HCT116 (cell line): ENCODE measurements around the gene ACAD9. TPM values are rescaled to one million over a fixed set of nuclear protein-coding genes. Genes with fewer than 3 reads are reported as not detected.

ENCODE experiments used
- ATAC-seq: fragments of 200-7000 bp; cut with Tn5 transposase; 2 replicates; pipeline ENCODE4 v1.9.1; 2020; ENCODE audit warnings: mild to moderate bottlenecking, moderate library complexity
- BruUV-seq: library from RNA; stranded (reverse); fragments of 400-500 nt; replicated peaks from 2 replicates; lab custom pipeline; 2021; lab: Mats Ljungman, UMichigan
- CTCF ChIA-PET: fragments of 300-600 bp; sonication (Branson Sonifier 250); formaldehyde crosslinking; loops from one replicate; lab custom pipeline; 2021; ENCODE audit warnings: antibody characterized with exemption; lab: Charles Lee
- POLR2A ChIA-PET: fragments of 300-600, 350-600 bp; sonication (Branson Sonifier 250); formaldehyde crosslinking; loops from one replicate; lab custom pipeline; 2021; ENCODE audit warnings: antibody characterized with exemption; lab: Charles Lee
- RAD21 ChIA-PET, 2 experiments: fragments of 300-600 bp; sonication (Branson Sonifier 250); formaldehyde crosslinking; loops; one replicate each; lab custom pipeline; 2023; ENCODE audit warnings: low total read pairs in 2 of 2; ENCODE audit not compliant: uncharacterized antibody in 2 of 2, unreplicated experiment in 2 of 2, low non-redundant PET in 1 of 2; lab: Charles Lee
- DNase-seq: peaks from one replicate; pipeline ENCODE4 v3.0.0-alpha.2; 2010; ENCODE audit warnings: low read depth, low spot score
- H2AFZ ChIP-seq: fragments of 200-600 bp; shearing (Covaris generic), sonication (generic); 2 replicates; pipeline ENCODE4 v1.6.1; 2017; ENCODE audit warnings: low read depth, mixed run types, mixed read lengths, antibody characterized with exemption, low read length; ENCODE audit not compliant: poor library complexity, severe bottlenecking
- H3K27ac ChIP-seq: 2 replicates; pipeline ENCODE4 v1.5.1; 2012; ENCODE audit warnings: low read depth, low read length
- H3K27me3 ChIP-seq: fragments of 200-600 bp; sonication (generic); 2 replicates; pipeline ENCODE4 v1.6.1; 2016; ENCODE audit warnings: mixed run types, low read length, mixed read lengths; ENCODE audit not compliant: insufficient read depth
- H3K36me3 ChIP-seq, 2 experiments: fragments of 200-500 bp in 1 of 2; fragments of 200-600 bp in 1 of 2; sonication (Bioruptor generic) in 1 of 2; sonication (generic) in 1 of 2; 2 replicates each; pipeline versions ENCODE4 v1.5.1 to v1.6.1; 2014 to 2016; ENCODE audit warnings: low read length in 2 of 2, inconsistent platforms in 1 of 2, mixed read lengths in 1 of 2, mixed run types in 1 of 2; ENCODE audit not compliant: insufficient read depth in 2 of 2, control insufficient read depth in 1 of 2
- H3K4me1 ChIP-seq, 2 experiments: fragments of 200-600 bp in 1 of 2; sonication (generic) in 1 of 2; 2 replicates each; pipeline versions ENCODE4 v1.5.1 to v1.6.1; 2012 to 2017; ENCODE audit warnings: low read length in 2 of 2, inconsistent platforms in 1 of 2, mild to moderate bottlenecking in 1 of 2, mixed read lengths in 1 of 2, mixed run types in 1 of 2, moderate library complexity in 1 of 2; ENCODE audit not compliant: insufficient read depth in 2 of 2, control insufficient read depth in 1 of 2
- H3K4me2 ChIP-seq: fragments of 200-600 bp; sonication (generic); 2 replicates; pipeline ENCODE4 v1.6.1; 2017; ENCODE audit warnings: mixed run types, low read length, mixed read lengths
- H3K4me3 ChIP-seq, 2 experiments: fragments of 200-600 bp in 1 of 2; sonication (generic) in 1 of 2; replicated peaks in 1 of 2; 2 replicates each; pipeline ENCODE4 v1.5.1; 2011 to 2016; ENCODE audit warnings: low read length in 2 of 2, control low read depth in 1 of 2, low read depth in 1 of 2, mild to moderate bottlenecking in 1 of 2, mixed read lengths in 1 of 2, mixed run types in 1 of 2
- H3K79me2 ChIP-seq: fragments of 200-600 bp; sonication (generic); 2 replicates; pipeline ENCODE4 v1.6.1; 2017; ENCODE audit warnings: mild to moderate bottlenecking, mixed run types, low read length, moderate library complexity, mixed read lengths; ENCODE audit not compliant: insufficient read depth
- H3K9ac ChIP-seq: fragments of 200-600 bp; sonication (generic); 2 replicates; pipeline ENCODE4 v1.6.1; 2016; ENCODE audit warnings: low read length, mixed read lengths
- H3K9me2 ChIP-seq: fragments of 200-600 bp; sonication (generic), shearing (Covaris generic); 2 replicates; pipeline ENCODE4 v1.6.1; 2017; ENCODE audit warnings: mixed run types, mild to moderate bottlenecking, moderate library complexity; ENCODE audit not compliant: insufficient read depth
- H3K9me3 ChIP-seq, 2 experiments: fragments of 200-500 bp in 1 of 2; fragments of 200-600 bp in 1 of 2; sonication (Bioruptor generic) in 1 of 2; sonication (generic) in 1 of 2; 2 replicates each; pipeline ENCODE4 v1.6.1; 2014 to 2017; ENCODE audit warnings: low read length in 2 of 2, mixed read lengths in 2 of 2, inconsistent platforms in 1 of 2, low read depth in 1 of 2, mild to moderate bottlenecking in 1 of 2, mixed run types in 1 of 2, moderate library complexity in 1 of 2; ENCODE audit not compliant: control insufficient read depth in 1 of 2, insufficient read depth in 1 of 2
- H4K20me1 ChIP-seq: fragments of 200-600 bp; sonication (generic), shearing (Covaris generic); 2 replicates; pipeline ENCODE4 v1.6.1; 2017; ENCODE audit warnings: mixed run types, mild to moderate bottlenecking, moderate library complexity; ENCODE audit not compliant: insufficient read depth
- CEBPB ChIP-seq: IDR thresholded peaks from 2 replicates; pipeline ENCODE4 v1.6.1; 2012; ENCODE audit warnings: low read depth
- ELF1 ChIP-seq: IDR thresholded peaks from 2 replicates; pipeline ENCODE4 v1.6.1; 2012; ENCODE audit warnings: low read depth, borderline replicate concordance
- EZH2 ChIP-seq: fragments of 200-600 bp; sonication (generic); IDR thresholded peaks from 2 replicates; pipeline ENCODE4 v1.6.1; 2017; ENCODE audit warnings: antibody characterized with exemption, mixed run types
- EZH2phosphoT487 ChIP-seq: fragments of 200-600 bp; IDR thresholded peaks from 2 replicates; pipeline ENCODE4 v1.6.1; 2018; ENCODE audit warnings: antibody characterized with exemption, borderline replicate concordance
- FOSL1 ChIP-seq: IDR thresholded peaks from 2 replicates; pipeline ENCODE4 v1.6.1; 2012; ENCODE audit warnings: low read depth
- MAX ChIP-seq: IDR thresholded peaks from 2 replicates; pipeline ENCODE4 v1.6.1; 2012
- POLR2A ChIP-seq: IDR thresholded peaks from 2 replicates; pipeline ENCODE4 v1.7.0; 2011; ENCODE audit warnings: borderline replicate concordance; ENCODE audit not compliant: insufficient read depth, insufficient read length; ENCODE audit errors: extremely low read depth
- POLR2AphosphoS5 ChIP-seq: IDR thresholded peaks from 2 replicates; pipeline ENCODE4 v1.6.1; 2011; ENCODE audit warnings: mild to moderate bottlenecking, low read depth, low read length, moderate library complexity
- RAD21 ChIP-seq: IDR thresholded peaks from 2 replicates; pipeline ENCODE4 v1.6.1; 2012; ENCODE audit warnings: low read depth, mild to moderate bottlenecking
- REST ChIP-seq: IDR thresholded peaks from 2 replicates; pipeline ENCODE4 v1.6.1; 2012; ENCODE audit warnings: low read depth
- SP1 ChIP-seq: IDR thresholded peaks from 2 replicates; pipeline ENCODE4 v1.6.1; 2012; ENCODE audit warnings: low read depth
- SRF ChIP-seq: IDR thresholded peaks from 2 replicates; pipeline ENCODE4 v1.6.1; 2012; ENCODE audit warnings: low read depth
- TCF7L2 ChIP-seq: IDR thresholded peaks from 2 replicates; pipeline ENCODE4 v1.7.0; 2011; ENCODE audit warnings: borderline replicate concordance, inconsistent platforms; ENCODE audit not compliant: insufficient read depth, insufficient read length; ENCODE audit errors: extremely low read depth
- YY1 ChIP-seq: IDR thresholded peaks from 2 replicates; pipeline ENCODE4 v1.6.1; 2011; ENCODE audit warnings: low read length, low read depth, moderate library complexity, mild to moderate bottlenecking; ENCODE audit not compliant: insufficient replicate concordance; ENCODE audit errors: extremely low read depth
- ZFX ChIP-seq: fragments of 450-650 bp; IDR thresholded peaks from 2 replicates; pipeline ENCODE4 v1.6.1; 2017
- ZNF274 ChIP-seq: fragments of 200-500 bp; sonication (Bioruptor generic); IDR thresholded peaks from 2 replicates; pipeline ENCODE4 v1.6.1; 2014; ENCODE audit warnings: mild to moderate bottlenecking, low read depth, low read length, inconsistent platforms
- intact Hi-C: fragments of 100-400 bp; cut with micrococcal nuclease; formaldehyde crosslinking; loops from 2 replicates; pipeline ENCODE4 v1.10.0; 2022
- total RNA-seq: library from RNA; stranded (reverse); gene quantifications from one replicate; pipeline ENCODE4 v1.2.1, GENCODE V29; 2021; ENCODE audit not compliant: unreplicated experiment
- TF ChIP-seq, protein P1 (sequence below): IDR thresholded peaks from 2 replicates; pipeline ENCODE4 v1.6.1; 2012

The ACAD9 gene
- total RNA-seq, 1 experiment from 2014 or later: 55.8 TPM

- ATAC-seq (no peak), DNase-seq (no peak)
- CTCF ChIA-PET: no interaction called here
- Histone ChIP-seq H3K9ac (no peak overlapping the region), H4K20me1 (no peaks in the 10 kb centered on the region), H3K4me2 (no peak overlapping the region), H3K4me3 (no peak overlapping the region), H3K27ac (no peak overlapping the region), H3K4me1 (no peaks in the 10 kb centered on the region), H3K79me2 (no peaks in the 10 kb centered on the region), H2AFZ (no peak overlapping the region), H3K9me3 (no peaks in the 10 kb centered on the region), H3K36me3 (peaks cover 34 to 63% of the 10 kb centered on the region in 2 experiments), H3K27me3 (no peaks in the 10 kb centered on the region), H3K9me2 (no peaks in the 10 kb centered on the region)
- TF ChIP-seq EZH2 (no peak), POLR2A (no peak), SP1 (no peak), RAD21 (no peak), ZNF274 (no peak), CEBPB (no peak), MAX (no peak), TCF7L2 (no peak), ELF1 (no peak), POLR2AphosphoS5 (no peak), EZH2phosphoT487 (no peak), YY1 (no peak), SRF (no peak), REST (no peak), ZFX (no peak), FOSL1 (no peak)
- TF ChIP-seq, protein P1, sequence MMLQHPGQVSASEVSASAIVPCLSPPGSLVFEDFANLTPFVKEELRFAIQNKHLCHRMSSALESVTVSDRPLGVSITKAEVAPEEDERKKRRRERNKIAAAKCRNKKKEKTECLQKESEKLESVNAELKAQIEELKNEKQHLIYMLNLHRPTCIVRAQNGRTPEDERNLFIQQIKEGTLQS: no peak
- POLR2A ChIA-PET: no interaction called here
- intact Hi-C loops: no loop called here
- RAD21 ChIA-PET: no interaction called here
- BruUV-seq: no TSS peak
Observed at GRCh38 chr3:128910006-128910405, 30.6 kb downstream of the ACAD9 start.
